AG10803 (cell line): Measurements from ENCODE around the gene PHC3.
A peak's percentile ranks its signal among the peaks of the same experiment; 100 is the strongest.
"Not testable (repeated sequence)": the region's sequence is repeated elsewhere in the genome, so short reads cannot be mapped to it uniquely, and the experiment has no call there.

Experiments
- DNase-seq: peaks from one replicate; pipeline ENCODE4 v3.0.0; 2010; ENCODE audit warnings: low read depth
- H3K4me3 ChIP-seq: 2 replicates; pipeline ENCODE4 v1.5.1; 2011; ENCODE audit warnings: mild to moderate bottlenecking, low read length, control low read depth
- TF ChIP-seq, protein P1 (sequence below): conservative IDR thresholded peaks from 2 replicates; pipeline ENCODE4 v1.5.1; 2011; ENCODE audit warnings: mild to moderate bottlenecking, low read length, control low read depth, inconsistent platforms

PHC3 gene

DNA sequence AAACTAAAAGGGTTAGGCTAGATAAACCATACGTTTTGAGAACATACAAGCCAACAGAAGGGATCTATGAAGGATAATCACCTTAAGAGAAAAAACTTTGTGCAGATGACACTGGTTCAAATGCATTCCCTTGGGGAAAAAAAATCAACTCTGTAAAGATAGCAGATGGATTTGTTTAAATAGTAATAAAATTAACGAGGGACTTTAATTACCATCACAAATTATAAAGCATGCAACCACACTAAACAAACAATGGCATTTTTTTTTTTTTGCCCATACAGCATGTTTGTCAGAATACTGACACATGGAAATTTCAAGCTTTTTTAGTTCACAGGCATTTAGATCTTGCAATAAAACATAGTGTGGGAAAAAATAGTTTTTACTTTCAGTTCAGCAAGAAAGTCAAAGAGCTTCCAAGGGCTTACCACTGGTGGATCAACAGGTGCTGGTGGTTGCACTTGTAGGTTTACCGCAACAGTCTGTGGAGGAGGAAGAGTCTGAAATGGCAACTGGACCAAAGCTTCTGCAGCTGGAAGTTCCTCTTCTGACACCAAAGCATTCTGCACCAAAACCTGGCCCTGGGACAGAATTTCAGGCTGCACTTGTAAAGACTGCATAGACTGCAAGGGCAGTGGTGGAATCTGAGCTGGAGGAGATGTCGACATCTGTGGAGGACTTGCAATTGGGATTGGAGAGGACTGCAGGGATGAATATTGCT, 53.1 kb downstream of the PHC3 start:
- TF ChIP-seq, protein P1, sequence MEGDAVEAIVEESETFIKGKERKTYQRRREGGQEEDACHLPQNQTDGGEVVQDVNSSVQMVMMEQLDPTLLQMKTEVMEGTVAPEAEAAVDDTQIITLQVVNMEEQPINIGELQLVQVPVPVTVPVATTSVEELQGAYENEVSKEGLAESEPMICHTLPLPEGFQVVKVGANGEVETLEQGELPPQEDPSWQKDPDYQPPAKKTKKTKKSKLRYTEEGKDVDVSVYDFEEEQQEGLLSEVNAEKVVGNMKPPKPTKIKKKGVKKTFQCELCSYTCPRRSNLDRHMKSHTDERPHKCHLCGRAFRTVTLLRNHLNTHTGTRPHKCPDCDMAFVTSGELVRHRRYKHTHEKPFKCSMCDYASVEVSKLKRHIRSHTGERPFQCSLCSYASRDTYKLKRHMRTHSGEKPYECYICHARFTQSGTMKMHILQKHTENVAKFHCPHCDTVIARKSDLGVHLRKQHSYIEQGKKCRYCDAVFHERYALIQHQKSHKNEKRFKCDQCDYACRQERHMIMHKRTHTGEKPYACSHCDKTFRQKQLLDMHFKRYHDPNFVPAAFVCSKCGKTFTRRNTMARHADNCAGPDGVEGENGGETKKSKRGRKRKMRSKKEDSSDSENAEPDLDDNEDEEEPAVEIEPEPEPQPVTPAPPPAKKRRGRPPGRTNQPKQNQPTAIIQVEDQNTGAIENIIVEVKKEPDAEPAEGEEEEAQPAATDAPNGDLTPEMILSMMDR = no peak
- no peak overlapping the region for H3K4me3 ChIP-seq
- no peak for DNase-seq

DNA sequence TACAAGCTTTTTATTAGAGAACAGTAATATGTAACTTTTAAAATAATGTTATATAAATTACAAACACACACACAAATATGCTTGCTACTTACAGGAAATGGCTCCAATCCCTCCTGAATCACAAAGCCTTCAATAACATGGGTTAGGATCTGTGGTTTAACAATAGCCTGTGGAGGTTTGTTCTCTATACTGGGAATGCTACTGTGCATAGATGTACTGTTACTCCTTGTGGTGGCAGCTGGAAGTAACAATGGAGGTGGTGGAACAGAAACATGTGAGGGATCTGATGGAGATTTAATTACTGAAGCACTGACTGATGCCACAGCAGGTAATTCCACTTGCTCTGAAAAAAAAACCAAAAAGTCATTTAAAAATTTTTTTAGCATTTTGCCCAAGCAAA, 64.4 kb downstream of the PHC3 start:
- DNase-seq = no peak
- TF ChIP-seq, protein P1 = peak; percentile 37
- no peak overlapping the region for H3K4me3 ChIP-seq

DNA sequence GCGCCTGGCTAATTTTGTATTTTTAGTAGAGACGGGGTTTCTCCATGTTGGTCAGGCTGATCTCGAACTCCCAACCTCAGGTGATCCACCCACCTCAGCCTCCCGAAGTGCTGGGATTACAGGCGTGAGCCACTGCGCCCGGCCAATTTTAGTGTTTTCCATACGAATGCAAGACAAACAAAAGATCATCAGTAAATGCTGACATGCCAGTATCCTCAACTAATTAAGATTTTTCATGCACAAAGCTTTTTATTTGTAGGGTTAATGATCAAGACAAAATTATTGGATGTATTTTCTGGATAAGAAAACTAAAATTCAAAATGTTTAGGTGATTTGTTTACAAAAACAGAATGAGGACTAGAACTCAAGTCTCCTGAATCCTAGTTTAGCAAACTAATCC, 67.4 kb downstream of the PHC3 start:
- H3K4me3 ChIP-seq = not testable (repeated sequence)

GRCh38 chr3:170111147-170111771, 70.3 kb downstream of the PHC3 start:
- H3K4me3 ChIP-seq = no peak overlapping the region
- DNase-seq = no peak
- TF ChIP-seq, protein P1 = no peak

More for the DNA sequence above, 67.4 kb downstream of the PHC3 start:
- DNase-seq = not testable (repeated sequence)

- no peak overlapping the region for H3K4me3 ChIP-seq
- TF ChIP-seq, protein P1 = no peak
- no peak for DNase-seq
Observed at GRCh38 chr3:170109579-170110293, 71.8 kb downstream of the PHC3 start.

DNA sequence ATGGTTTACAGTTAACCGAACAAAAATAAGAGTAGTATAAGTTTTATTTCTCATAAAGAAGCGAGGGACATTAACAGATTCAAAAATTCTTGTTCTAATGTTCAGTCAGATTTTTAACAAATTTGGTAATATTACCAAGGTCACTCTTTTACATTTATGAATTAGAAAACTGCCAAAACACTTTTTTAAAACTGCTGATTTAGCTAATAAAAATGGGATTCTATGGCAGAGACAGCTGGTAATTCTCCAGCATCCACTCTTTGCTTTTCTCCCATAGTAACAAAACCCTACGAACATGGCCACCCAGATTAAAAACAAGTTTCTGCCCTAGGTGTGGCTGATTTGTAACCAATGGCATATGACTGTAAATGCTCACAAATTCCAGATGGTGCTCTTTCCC, 72.6 kb downstream of the PHC3 start:
- DNase-seq = no peak
- TF ChIP-seq, protein P1 = no peak
- no peak overlapping the region for H3K4me3 ChIP-seq

GRCh38 chr3:170107941-170108340, 73.6 kb downstream of the PHC3 start:
- no peak overlapping the region for H3K4me3 ChIP-seq
- TF ChIP-seq, protein P1 = no peak
- DNase-seq = peak; percentile 69
